Brain microvascular endothelial cell (primary cell): Measurements from ENCODE around the gene PDXDC1.

ENCODE experiments used
- DNase-seq: peaks from one replicate; pipeline ENCODE4 v3.0.0-alpha.2; 2020
- H3K27ac ChIP-seq: fragments of 250-450 bp; sonication (Bioruptor Pico); 2 replicates; pipeline ENCODE4 v1.5.1; 2020; ENCODE audit warnings: mild to moderate bottlenecking, moderate library complexity
- H3K27me3 ChIP-seq: fragments of 250-450 bp; sonication (Bioruptor Pico); replicated peaks from 2 replicates; pipeline ENCODE4 v1.5.1; 2020; ENCODE audit warnings: mild to moderate bottlenecking
- H3K36me3 ChIP-seq: fragments of 250-450 bp; sonication (Bioruptor Pico); replicated peaks from 2 replicates; pipeline ENCODE4 v1.5.1; 2020; ENCODE audit warnings: mild to moderate bottlenecking
- H3K4me3 ChIP-seq: 2 replicates; pipeline ENCODE4 v1.5.1; 2011; ENCODE audit warnings: low read depth, mild to moderate bottlenecking, control low read depth, low read length, moderate library complexity
- in situ Hi-C: cut with HindIII; loops from 2 replicates; pipeline ENCODE4 v1.10.0; 2017; ENCODE audit warnings: low sequenced_read_pairs, low pct_ligation_motif_present
- TF ChIP-seq, protein P1 (sequence below): IDR thresholded peaks from 2 replicates; pipeline ENCODE4 v1.5.1; 2011; ENCODE audit warnings: low read depth, mild to moderate bottlenecking, moderate library complexity, low read length, control low read depth, inconsistent platforms; ENCODE audit errors: missing control alignments

Gene PDXDC1

GRCh38 chr16:15031179-15031578, 56.4 kb downstream of the PDXDC1 start:
- H3K27me3 ChIP-seq = no peaks in the 10 kb centered on the region
- in situ Hi-C loops = no loop called here
- no peak for DNase-seq
- TF ChIP-seq, protein P1, sequence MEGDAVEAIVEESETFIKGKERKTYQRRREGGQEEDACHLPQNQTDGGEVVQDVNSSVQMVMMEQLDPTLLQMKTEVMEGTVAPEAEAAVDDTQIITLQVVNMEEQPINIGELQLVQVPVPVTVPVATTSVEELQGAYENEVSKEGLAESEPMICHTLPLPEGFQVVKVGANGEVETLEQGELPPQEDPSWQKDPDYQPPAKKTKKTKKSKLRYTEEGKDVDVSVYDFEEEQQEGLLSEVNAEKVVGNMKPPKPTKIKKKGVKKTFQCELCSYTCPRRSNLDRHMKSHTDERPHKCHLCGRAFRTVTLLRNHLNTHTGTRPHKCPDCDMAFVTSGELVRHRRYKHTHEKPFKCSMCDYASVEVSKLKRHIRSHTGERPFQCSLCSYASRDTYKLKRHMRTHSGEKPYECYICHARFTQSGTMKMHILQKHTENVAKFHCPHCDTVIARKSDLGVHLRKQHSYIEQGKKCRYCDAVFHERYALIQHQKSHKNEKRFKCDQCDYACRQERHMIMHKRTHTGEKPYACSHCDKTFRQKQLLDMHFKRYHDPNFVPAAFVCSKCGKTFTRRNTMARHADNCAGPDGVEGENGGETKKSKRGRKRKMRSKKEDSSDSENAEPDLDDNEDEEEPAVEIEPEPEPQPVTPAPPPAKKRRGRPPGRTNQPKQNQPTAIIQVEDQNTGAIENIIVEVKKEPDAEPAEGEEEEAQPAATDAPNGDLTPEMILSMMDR = no peak
- H3K27ac ChIP-seq = no peak overlapping the region
- H3K36me3 ChIP-seq = peaks cover 63% of the 10 kb centered on the region
- no peak overlapping the region for H3K4me3 ChIP-seq

- DNase-seq = no peak
- in situ Hi-C loops = no loop called here
- peaks cover 67% of the 10 kb centered on the region for H3K36me3 ChIP-seq
- no peak overlapping the region for H3K27ac ChIP-seq
- TF ChIP-seq, protein P1 = no peak
- H3K27me3 ChIP-seq = no peaks in the 10 kb centered on the region
- H3K4me3 ChIP-seq = no peak overlapping the region
Observed at GRCh38 chr16:15031586-15031985, 56.8 kb downstream of the PDXDC1 start.

DNA sequence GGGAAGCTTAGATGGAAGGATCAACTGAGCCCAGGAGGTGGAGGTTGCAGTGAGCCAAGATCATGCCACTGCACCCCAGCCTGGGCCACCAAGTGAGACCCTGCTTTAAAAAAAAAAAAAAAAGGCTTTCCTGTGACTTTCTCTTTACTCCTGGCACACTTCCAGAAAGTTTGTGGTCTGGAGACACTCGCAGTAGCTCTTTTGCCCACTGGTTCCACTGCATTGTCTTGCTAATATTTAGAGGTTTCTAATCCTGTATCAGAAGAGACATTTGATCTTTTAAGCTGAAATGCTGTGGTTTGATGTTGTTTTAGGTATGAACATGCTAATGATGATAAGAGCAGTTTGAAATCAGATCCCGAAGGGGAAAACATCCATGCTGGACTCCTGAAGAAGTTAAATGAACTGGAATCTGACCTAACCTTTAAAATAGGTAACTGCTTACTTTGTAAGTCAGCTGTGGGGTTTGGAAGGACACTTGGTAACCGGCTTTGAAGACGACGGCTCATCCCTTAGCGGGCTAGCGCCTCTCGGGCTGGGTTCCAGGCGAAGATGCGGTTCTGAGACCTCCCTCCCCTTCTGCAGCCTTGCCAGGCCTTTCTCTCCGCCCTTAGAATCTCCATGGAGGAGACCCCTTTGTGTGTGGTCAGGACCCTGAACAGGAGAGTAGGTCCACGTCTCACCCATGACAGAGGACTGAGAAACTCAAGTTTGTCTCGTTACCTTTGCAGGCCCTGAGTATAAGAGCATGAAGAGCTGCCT, 57.9 kb downstream of the PDXDC1 start:
- in situ Hi-C loops = no loop called here

GRCh38 chr16:15033309-15033707, 58.5 kb downstream of the PDXDC1 start:
- Histone ChIP-seq H3K27me3 (no peaks in the 10 kb centered on the region), H3K36me3 (peaks cover 82% of the 10 kb centered on the region), H3K4me3 (no peak overlapping the region), H3K27ac (no peak overlapping the region)
- in situ Hi-C loops = no loop called here
- no peak for DNase-seq
- TF ChIP-seq, protein P1 = no peak

More for the DNA sequence above, 57.9 kb downstream of the PDXDC1 start:
- Histone ChIP-seq H3K4me3 (no peak overlapping the region), H3K27ac (no peak overlapping the region), H3K27me3 (no peaks in the 10 kb centered on the region), H3K36me3 (peaks cover 76% of the 10 kb centered on the region)
- TF ChIP-seq, protein P1 = no peak
- peak; percentile 30 for DNase-seq

- Histone ChIP-seq H3K4me3 (no peak overlapping the region), H3K27me3 (no peaks in the 10 kb centered on the region), H3K27ac (no peak overlapping the region), H3K36me3 (peaks cover 87% of the 10 kb centered on the region)
- TF ChIP-seq, protein P1 = no peak
- no peak for DNase-seq
- in situ Hi-C loops = no loop called here
Observed at GRCh38 chr16:15034266-15035162, 59.7 kb downstream of the PDXDC1 start.
